DOHH2 (cell line): Measurements from ENCODE around the gene MEIOB.

Experiments used
- H3F3A ChIP-seq: fragments of 200-600 bp; sonication (generic), shearing (Covaris generic); 2 replicates; pipeline ENCODE4 v1.6.0; 2016; ENCODE audit warnings: antibody characterized with exemption, mild to moderate bottlenecking; ENCODE audit not compliant: control insufficient read depth, insufficient read depth
- H3K27ac ChIP-seq: fragments of 200-600 bp; sonication (generic); 2 replicates; pipeline ENCODE4 v1.5.1; 2014; ENCODE audit warnings: low read depth, mild to moderate bottlenecking, low read length, moderate library complexity
- H3K27me3 ChIP-seq: fragments of 200-600 bp; sonication (generic); 2 replicates; pipeline ENCODE4 v1.6.1; 2014; ENCODE audit warnings: mild to moderate bottlenecking, low read length, mixed read lengths; ENCODE audit not compliant: control insufficient read depth
- H3K36me3 ChIP-seq: fragments of 200-600 bp; sonication (generic); 2 replicates; pipeline ENCODE4 v1.6.1; 2014; ENCODE audit warnings: mild to moderate bottlenecking, low read length, moderate library complexity, mixed read lengths; ENCODE audit not compliant: control insufficient read depth
- H3K4me1 ChIP-seq: fragments of 200-600 bp; sonication (generic); 2 replicates; pipeline ENCODE4 v1.6.1; 2014; ENCODE audit warnings: mild to moderate bottlenecking, low read length, mixed read lengths; ENCODE audit not compliant: control insufficient read depth
- H3K4me2 ChIP-seq: fragments of 200-600 bp; sonication (generic); 2 replicates; pipeline ENCODE4 v1.6.0; 2014; ENCODE audit warnings: mild to moderate bottlenecking, low read length, moderate library complexity
- H3K4me3 ChIP-seq: fragments of 200-600 bp; sonication (generic); 2 replicates; pipeline ENCODE4 v1.5.1; 2014; ENCODE audit warnings: mild to moderate bottlenecking, low read length, mixed read lengths
- H3K79me2 ChIP-seq: fragments of 200-600 bp; sonication (generic); 2 replicates; pipeline ENCODE4 v1.6.1; 2014; ENCODE audit warnings: mild to moderate bottlenecking, low read length, mixed read lengths; ENCODE audit not compliant: control insufficient read depth
- H3K9me2 ChIP-seq: fragments of 200-600 bp; sonication (generic); replicated peaks from 2 replicates; pipeline ENCODE4 v1.6.1; 2014; ENCODE audit warnings: mild to moderate bottlenecking, low read length, mixed read lengths; ENCODE audit not compliant: control insufficient read depth
- H3K9me3 ChIP-seq: fragments of 200-600 bp; sonication (generic); 2 replicates; pipeline ENCODE4 v1.6.1; 2014; ENCODE audit warnings: antibody characterized with exemption, low read length, mixed read lengths; ENCODE audit not compliant: control insufficient read depth, insufficient read depth
- H4K20me1 ChIP-seq: fragments of 200-600 bp; sonication (generic); 2 replicates; pipeline ENCODE4 v1.6.0; 2014; ENCODE audit warnings: low read depth, mild to moderate bottlenecking, antibody characterized with exemption, low read length, moderate library complexity; ENCODE audit not compliant: control insufficient read depth, insufficient read depth
- EZH2phosphoT487 ChIP-seq: fragments of 200-600 bp; sonication (generic); IDR thresholded peaks from 2 replicates; pipeline ENCODE4 v1.6.1; 2017; ENCODE audit warnings: borderline replicate concordance, mild to moderate bottlenecking, antibody characterized with exemption, low read length, moderate library complexity, mixed read lengths
- TF ChIP-seq, protein P1 (sequence below): fragments of 200-600 bp; sonication (generic); IDR thresholded peaks from one replicate; pipeline ENCODE4 v1.5.1; 2014; ENCODE audit warnings: antibody characterized with exemption, mild to moderate bottlenecking, low read depth, low read length; ENCODE audit not compliant: poor library complexity, severe bottlenecking

MEIOB gene

GRCh38 chr16:1820946-1821290, 51.0 kb downstream of the MEIOB start:
- H4K20me1 ChIP-seq: no peaks in the 10 kb centered on the region
- no peak overlapping the region for H3K27ac ChIP-seq
- no peaks in the 10 kb centered on the region for H3K9me3 ChIP-seq
- H3F3A ChIP-seq: 0 out of 2 replicates have a peak, but pooled peaks cover 5% of the 10 kb centered on the region
- no peak overlapping the region for H3K4me3 ChIP-seq
- no peaks in the 10 kb centered on the region for H3K9me2 ChIP-seq
- peaks cover 4% of the 10 kb centered on the region for H3K79me2 ChIP-seq
- TF ChIP-seq, protein P1, sequence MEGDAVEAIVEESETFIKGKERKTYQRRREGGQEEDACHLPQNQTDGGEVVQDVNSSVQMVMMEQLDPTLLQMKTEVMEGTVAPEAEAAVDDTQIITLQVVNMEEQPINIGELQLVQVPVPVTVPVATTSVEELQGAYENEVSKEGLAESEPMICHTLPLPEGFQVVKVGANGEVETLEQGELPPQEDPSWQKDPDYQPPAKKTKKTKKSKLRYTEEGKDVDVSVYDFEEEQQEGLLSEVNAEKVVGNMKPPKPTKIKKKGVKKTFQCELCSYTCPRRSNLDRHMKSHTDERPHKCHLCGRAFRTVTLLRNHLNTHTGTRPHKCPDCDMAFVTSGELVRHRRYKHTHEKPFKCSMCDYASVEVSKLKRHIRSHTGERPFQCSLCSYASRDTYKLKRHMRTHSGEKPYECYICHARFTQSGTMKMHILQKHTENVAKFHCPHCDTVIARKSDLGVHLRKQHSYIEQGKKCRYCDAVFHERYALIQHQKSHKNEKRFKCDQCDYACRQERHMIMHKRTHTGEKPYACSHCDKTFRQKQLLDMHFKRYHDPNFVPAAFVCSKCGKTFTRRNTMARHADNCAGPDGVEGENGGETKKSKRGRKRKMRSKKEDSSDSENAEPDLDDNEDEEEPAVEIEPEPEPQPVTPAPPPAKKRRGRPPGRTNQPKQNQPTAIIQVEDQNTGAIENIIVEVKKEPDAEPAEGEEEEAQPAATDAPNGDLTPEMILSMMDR: no peak
- H3K36me3 ChIP-seq: no peaks in the 10 kb centered on the region
- H3K27me3 ChIP-seq: no peaks in the 10 kb centered on the region
- peaks cover 7% of the 10 kb centered on the region for H3K4me1 ChIP-seq
- no peak overlapping the region for H3K4me2 ChIP-seq

GRCh38 chr16:1820096-1820945, 51.6 kb downstream of the MEIOB start:
- H3K79me2 ChIP-seq: no peaks in the 10 kb centered on the region; the same call in 1 of the 2 replicates
- no peak overlapping the region for H3K27ac ChIP-seq
- TF ChIP-seq, protein P1: no peak
- no peak for TF ChIP-seq EZH2phosphoT487
- no peak overlapping the region for H3K4me3 ChIP-seq
- H4K20me1 ChIP-seq: no peaks in the 10 kb centered on the region
- 0 out of 2 replicates have a peak, but pooled peaks cover 5% of the 10 kb centered on the region for H3F3A ChIP-seq
- no peaks in the 10 kb centered on the region for H3K9me3 ChIP-seq
- no peak overlapping the region for H3K4me2 ChIP-seq
- H3K36me3 ChIP-seq: no peaks in the 10 kb centered on the region
- no peaks in the 10 kb centered on the region for H3K27me3 ChIP-seq
- H3K4me1 ChIP-seq: peaks cover 1% of the 10 kb centered on the region
- no peaks in the 10 kb centered on the region for H3K9me2 ChIP-seq

GRCh38 chr16:1819611-1820010, 52.4 kb downstream of the MEIOB start:
- Histone ChIP-seq H3K4me2 (no peak overlapping the region), H3K4me1 (no peaks in the 10 kb centered on the region), H3F3A (0 out of 2 replicates have a peak, but pooled peaks cover 5% of the 10 kb centered on the region), H3K9me2 (no peaks in the 10 kb centered on the region), H3K4me3 (no peak overlapping the region), H4K20me1 (no peaks in the 10 kb centered on the region), H3K36me3 (no peaks in the 10 kb centered on the region), H3K27me3 (no peaks in the 10 kb centered on the region), H3K79me2 (no peaks in the 10 kb centered on the region), H3K9me3 (no peaks in the 10 kb centered on the region), H3K27ac (no peak overlapping the region)
- TF ChIP-seq, protein P1: no peak
- no peak for TF ChIP-seq EZH2phosphoT487
